SH-SY5Y (cell line): ENCODE data around the gene DPYD.

Source experiments
- GATA2 ChIP-seq: IDR thresholded peaks from 2 replicates; pipeline ENCODE4 v1.6.1; 2011; ENCODE audit warnings: mild to moderate bottlenecking, low read depth, low read length
- GATA3 ChIP-seq: IDR thresholded peaks from 2 replicates; pipeline ENCODE4 v1.6.1; 2011; ENCODE audit warnings: low read depth, mild to moderate bottlenecking, low read length, moderate library complexity

- no peak for TF ChIP-seq GATA2
- TF ChIP-seq GATA3: no peak
These were observed 730.5 kb downstream of the DPYD start for GRCh38 chr1:97190326-97190725.
